GM12801 (cell line): ENCODE data around the gene UNC79.

Experiments
- TF ChIP-seq, protein P1 (sequence below): IDR thresholded peaks from one replicate; pipeline ENCODE4 v1.5.1; 2011; ENCODE audit warnings: control low read depth; ENCODE audit not compliant: insufficient read length; ENCODE audit errors: extremely low read depth

The UNC79 gene

DNA sequence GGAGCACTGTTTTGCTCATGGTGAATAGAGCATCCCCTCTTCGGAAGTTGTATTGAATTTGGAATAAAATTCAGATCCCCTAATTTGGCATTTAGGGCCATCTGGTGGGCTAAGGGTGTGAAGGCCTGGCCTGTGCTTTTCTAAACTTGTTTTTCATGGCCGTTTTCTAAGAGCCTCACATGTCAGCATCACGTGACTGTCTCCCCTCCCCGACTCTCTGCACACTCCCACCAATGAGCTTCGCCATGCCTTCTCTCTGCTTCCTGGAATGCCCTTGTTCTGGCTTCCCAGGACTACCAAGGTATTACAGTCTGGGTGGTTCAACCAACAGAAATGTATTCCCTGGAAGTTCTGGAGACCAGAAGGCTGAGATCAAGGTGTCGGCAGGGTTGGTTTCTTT, 272.2 kb downstream of the UNC79 start:
- TF ChIP-seq, protein P1, sequence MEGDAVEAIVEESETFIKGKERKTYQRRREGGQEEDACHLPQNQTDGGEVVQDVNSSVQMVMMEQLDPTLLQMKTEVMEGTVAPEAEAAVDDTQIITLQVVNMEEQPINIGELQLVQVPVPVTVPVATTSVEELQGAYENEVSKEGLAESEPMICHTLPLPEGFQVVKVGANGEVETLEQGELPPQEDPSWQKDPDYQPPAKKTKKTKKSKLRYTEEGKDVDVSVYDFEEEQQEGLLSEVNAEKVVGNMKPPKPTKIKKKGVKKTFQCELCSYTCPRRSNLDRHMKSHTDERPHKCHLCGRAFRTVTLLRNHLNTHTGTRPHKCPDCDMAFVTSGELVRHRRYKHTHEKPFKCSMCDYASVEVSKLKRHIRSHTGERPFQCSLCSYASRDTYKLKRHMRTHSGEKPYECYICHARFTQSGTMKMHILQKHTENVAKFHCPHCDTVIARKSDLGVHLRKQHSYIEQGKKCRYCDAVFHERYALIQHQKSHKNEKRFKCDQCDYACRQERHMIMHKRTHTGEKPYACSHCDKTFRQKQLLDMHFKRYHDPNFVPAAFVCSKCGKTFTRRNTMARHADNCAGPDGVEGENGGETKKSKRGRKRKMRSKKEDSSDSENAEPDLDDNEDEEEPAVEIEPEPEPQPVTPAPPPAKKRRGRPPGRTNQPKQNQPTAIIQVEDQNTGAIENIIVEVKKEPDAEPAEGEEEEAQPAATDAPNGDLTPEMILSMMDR = no peak

DNA sequence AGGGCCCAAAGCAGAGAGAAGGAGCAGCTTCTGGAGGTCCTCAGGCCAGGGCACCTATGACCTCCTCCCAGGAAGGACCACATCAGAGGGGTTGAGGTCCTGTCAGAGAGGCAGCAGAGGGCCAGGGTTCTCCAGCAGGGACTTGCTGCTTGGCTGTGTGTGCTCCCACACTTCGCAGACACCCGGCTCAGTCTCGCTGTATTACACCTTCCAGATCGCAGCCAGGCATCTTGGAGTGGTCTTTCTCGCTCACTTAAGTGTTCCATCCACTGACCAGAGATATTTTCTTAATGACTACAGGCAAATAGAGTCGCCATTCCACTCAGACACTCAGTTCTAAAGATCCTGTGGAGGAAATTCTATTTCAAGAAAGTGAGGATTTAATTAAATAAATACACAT, 273.2 kb downstream of the UNC79 start:
- TF ChIP-seq, protein P1 = no peak

DNA sequence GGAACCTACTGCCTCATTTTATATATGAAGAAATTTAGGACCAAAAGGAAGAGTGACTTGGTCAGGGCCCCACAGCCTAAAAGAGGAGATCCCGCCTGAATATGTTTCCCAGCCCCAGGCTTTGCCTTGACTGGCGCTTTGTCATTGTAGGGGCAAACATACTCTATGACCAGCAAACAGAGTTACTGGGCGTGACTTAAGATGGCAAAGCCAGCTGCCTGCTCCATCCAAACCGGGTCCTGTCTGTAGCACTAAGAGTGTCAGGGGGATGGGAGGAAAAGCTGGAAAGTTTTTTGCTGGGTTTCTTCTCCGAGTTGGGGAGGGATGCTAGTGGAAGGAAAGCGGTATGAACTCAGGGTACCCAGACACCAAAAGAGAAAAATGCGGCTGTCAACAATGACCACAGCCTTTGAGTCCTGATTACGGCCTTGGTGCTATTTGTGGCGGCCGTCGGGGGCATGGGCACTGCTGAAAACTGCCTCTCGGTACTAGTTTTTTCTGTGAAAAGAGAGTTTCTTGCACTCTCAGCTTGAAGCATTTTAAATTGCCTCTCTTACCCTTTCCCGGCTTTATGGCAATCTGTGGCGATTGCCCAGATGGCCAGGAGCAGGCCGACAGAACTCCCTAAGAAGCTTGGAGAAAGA, 274.9 kb downstream of the UNC79 start:
- TF ChIP-seq, protein P1 = no peak

DNA sequence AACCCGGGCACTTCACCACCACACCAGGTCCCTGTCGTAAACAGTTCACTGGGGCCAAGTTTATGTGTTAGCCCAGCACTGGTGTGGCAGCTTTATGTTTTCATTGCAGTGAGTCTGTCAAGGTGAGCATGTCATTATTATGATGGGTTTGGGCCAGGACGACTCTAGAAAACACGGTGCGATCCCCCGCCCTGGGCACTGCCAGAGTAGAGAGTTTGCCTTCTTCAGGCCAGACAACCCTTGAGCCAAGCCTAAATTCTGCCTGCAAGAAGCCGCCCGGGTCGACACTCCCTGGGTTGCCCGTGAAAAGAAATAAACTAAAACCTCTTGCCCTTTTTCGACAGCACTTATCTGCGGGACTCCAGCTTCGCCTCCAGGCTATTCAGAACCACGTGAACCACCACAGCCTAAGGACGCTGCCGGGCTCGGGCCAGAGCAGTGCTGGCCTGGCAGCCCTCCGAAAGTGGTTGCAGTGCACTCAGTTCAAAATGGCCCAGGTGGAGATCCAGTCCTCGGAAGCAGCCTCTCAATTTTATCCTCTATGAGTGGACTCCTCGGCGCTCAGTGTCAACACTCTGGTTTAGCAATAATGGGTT, 275.7 kb downstream of the UNC79 start:
- TF ChIP-seq, protein P1 = no peak

DNA sequence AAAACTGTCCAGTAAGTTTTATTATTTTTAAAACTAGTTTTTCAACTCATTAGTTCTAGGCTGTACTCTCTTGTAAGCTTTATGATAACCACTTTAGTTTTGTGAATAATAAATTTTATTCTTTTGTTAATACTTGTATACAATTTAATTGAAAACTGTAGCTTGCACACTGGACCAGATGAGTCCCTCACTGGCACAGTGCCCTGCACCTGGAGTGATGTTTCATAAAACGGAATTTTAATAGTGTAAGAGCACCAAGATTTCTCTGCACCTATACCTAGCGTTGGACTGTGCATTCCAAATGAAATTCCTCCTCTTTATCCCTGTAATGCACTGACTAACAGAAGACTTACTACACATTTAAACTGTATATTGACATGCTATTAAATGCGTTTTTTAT, 276.7 kb downstream of the UNC79 start:
- TF ChIP-seq, protein P1 = no peak

DNA sequence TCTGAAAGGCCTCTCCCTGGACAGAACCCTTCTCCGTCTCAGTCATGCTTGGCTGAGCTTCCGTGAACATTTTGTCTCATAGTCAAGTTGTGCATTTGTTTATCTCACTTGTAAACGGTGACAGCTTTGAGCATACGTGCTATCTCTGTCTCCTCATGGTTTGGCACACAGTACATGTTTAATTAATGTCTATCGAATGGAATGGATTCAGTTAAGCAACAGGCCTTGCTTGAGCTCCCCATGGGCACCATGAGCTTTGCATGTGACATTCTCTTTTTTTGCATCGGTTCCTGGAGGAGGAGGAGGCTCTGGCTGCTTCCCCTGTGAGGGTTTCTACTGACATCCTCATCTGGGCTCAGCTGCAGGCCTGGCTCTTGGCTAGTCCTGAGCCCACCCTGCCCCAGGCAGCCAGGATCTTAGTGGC, 277.6 kb downstream of the UNC79 start:
- TF ChIP-seq, protein P1 = no peak

DNA sequence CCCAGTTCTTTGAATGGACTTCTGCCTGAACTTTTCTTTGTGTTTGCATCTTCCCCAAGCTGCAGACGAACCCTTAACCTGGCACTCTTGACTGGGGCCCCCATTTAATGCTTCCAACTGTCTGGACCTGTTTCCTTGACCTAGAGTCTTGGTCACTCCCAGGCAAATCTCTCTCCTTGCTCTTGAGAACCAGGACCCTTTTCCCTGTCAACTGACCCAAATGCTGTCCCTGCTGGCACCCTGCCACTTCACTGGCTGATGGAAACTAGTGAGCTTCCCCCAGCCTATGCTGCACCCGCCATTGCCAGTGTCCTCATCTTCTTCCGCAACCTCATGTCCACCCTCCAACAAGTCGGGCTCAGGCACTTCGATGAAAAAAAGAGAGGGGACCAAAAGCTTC, 278.1 kb downstream of the UNC79 start:
- TF ChIP-seq, protein P1 = no peak
